ENCODE measurements around the gene NFATC1.

The NFATC1 gene

DNA sequence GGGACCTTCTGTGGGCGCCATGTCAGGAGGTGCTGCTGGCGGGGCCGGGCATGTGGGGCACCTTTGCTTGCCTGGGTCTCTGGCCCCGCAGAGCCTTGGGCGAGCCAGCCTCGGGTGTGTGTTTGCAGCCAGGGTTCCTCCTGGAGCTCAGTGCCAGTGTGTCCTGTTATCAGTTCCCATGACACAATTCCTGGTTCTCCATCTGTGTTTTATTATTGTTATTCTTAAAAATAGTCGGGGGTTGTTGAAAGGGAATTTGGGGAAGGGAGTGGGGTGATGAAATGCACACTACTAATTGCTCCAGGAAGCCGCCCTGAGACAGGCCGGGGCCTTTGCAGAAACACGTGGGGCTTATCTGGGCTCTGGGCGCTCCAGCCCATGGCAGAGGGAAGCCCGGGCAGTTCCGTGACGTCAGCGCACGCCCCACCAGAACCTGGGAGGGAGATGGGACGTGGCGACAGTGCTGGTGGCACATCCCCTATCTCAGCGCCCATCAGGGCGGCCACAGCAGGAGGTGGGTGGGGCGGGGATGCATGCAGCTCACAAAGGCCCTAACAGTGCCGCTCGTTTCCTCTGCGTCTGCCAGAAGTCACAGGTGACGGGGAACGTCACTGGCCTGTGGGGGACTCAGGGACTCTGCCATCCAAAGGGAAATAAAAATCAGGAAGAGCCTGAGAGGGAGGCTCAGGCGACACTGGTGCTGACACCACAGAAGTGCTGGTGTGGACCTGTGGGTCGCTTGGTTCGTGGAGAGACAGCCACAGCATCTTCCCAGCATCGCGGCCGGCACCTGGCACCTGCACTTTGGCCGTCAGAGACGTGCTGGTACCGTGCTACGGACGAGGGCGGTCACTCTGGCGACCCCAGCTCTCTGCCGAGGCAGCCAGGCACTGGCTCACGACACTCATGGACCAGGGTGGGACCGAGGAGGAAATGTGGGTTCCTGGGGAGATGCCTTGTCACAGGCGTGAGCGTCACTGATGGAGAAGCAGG, 131.0 kb downstream of the NFATC1 start:
- H3K4me3 ChIP-seq (ENCODE audit: low read length) = no peak overlapping the region
- no peak for DNase-seq (ENCODE audit: low read depth)
- TF ChIP-seq CTCF (conservative IDR thresholded peaks at IDR 0.05; ENCODE audit: low read depth, low read length) = no peak

GRCh38 chr18:79527656-79528315, 132.1 kb downstream of the NFATC1 start:
- TF ChIP-seq CTCF (conservative IDR thresholded peaks at IDR 0.05; ENCODE audit: low read depth, low read length) = no peak
- DNase-seq (ENCODE audit: low read depth) = no peak
- H3K4me3 ChIP-seq (ENCODE audit: low read length) = no peak overlapping the region

DNA sequence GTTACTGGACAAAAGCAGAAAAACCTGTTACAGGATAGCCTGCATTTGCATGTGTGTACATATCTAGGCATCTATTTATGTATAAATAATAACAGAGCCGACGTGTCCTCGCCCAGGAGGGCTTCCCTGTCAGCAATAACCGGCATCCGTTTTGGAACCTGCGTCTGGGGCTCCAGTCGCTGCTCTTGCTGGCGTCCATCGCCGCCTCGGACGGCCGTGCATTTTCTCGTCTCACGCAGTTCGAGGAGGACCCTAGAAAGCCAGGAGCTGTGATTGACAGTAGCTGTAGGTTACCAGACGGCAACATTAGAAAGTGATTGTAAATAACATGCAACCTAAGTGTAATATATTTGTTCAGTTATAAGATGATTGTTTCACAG, 132.6 kb downstream of the NFATC1 start:
- no peak for DNase-seq (ENCODE audit: low read depth)
- no peak overlapping the region for H3K4me3 ChIP-seq (ENCODE audit: low read length)
- TF ChIP-seq CTCF (conservative IDR thresholded peaks at IDR 0.05; ENCODE audit: low read depth, low read length) = no peak

- TF ChIP-seq CTCF (conservative IDR thresholded peaks at IDR 0.05; ENCODE audit: low read depth, low read length) = peak; percentile 92
- no peak for DNase-seq (ENCODE audit: low read depth)
- H3K4me3 ChIP-seq (ENCODE audit: low read length) = no peak overlapping the region
These were observed 133.1 kb downstream of the NFATC1 start for GRCh38 chr18:79528846-79529245.

DNA sequence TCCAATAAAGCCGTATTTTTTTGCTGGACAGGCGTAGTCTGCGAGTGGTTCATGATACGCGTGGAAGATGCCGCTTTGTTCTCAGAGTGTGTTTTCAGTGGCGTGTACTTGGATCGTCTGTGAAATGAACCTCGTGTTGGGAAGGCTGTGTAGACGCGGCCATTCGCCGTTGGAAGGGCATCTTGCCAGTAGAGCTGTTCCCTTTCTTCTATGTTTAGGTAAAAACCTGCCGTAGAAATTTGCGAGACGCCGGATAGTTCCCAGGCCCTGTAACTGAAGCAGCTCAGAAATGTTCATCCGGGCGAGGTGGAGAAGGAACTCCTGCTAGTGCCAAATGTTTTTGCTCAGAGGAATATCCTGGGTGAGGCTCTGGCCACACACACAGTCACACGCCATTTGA, 133.6 kb downstream of the NFATC1 start:
- TF ChIP-seq CTCF (conservative IDR thresholded peaks at IDR 0.05; ENCODE audit: low read depth, low read length) = no peak
- no peak overlapping the region for H3K4me3 ChIP-seq (ENCODE audit: low read length)
- DNase-seq (ENCODE audit: low read depth) = no peak

DNA sequence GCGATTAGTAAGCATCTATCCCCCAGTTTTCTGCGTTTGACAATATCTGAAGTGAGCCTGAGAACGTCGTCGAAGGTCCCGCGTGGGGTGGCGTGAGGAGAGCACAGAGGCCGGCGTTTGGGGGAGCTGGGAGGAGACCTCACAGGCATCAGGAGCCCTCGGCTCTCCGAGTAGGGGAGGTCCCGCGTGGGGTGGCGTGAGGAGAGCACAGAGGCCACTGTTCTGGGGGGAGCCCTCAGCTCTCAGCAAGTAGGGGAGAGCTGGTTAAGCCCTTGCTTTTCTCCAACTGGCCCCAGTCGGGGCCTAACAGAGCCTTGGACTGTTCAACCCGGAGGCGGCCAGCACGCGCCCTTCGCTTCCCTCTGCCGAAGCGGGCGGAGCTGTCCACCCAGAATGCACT, 134.3 kb downstream of the NFATC1 start:
- DNase-seq (ENCODE audit: low read depth) = no peak
- H3K4me3 ChIP-seq (ENCODE audit: low read length) = no peak overlapping the region
- TF ChIP-seq CTCF (conservative IDR thresholded peaks at IDR 0.05; ENCODE audit: low read depth, low read length) = no peak
